GM12891 (cell line): ENCODE measurements around the gene RANGRF.

Source experiments
- POLR2A ChIP-seq: IDR thresholded peaks from 2 replicates; pipeline ENCODE4 v1.6.1; 2011; ENCODE audit warnings: low read depth, low read length, control low read depth
- POLR2AphosphoS5 ChIP-seq: IDR thresholded peaks from 2 replicates; pipeline ENCODE4 v1.6.1; 2011; ENCODE audit warnings: low read depth, low read length, control low read depth
- SPI1 ChIP-seq: IDR thresholded peaks from 2 replicates; pipeline ENCODE4 v1.6.1; 2011; ENCODE audit warnings: low read depth, low read length, control low read depth
- TAF1 ChIP-seq: IDR thresholded peaks from 2 replicates; pipeline ENCODE4 v1.6.1; 2011; ENCODE audit warnings: low read depth, low read length, control low read depth

DNA sequence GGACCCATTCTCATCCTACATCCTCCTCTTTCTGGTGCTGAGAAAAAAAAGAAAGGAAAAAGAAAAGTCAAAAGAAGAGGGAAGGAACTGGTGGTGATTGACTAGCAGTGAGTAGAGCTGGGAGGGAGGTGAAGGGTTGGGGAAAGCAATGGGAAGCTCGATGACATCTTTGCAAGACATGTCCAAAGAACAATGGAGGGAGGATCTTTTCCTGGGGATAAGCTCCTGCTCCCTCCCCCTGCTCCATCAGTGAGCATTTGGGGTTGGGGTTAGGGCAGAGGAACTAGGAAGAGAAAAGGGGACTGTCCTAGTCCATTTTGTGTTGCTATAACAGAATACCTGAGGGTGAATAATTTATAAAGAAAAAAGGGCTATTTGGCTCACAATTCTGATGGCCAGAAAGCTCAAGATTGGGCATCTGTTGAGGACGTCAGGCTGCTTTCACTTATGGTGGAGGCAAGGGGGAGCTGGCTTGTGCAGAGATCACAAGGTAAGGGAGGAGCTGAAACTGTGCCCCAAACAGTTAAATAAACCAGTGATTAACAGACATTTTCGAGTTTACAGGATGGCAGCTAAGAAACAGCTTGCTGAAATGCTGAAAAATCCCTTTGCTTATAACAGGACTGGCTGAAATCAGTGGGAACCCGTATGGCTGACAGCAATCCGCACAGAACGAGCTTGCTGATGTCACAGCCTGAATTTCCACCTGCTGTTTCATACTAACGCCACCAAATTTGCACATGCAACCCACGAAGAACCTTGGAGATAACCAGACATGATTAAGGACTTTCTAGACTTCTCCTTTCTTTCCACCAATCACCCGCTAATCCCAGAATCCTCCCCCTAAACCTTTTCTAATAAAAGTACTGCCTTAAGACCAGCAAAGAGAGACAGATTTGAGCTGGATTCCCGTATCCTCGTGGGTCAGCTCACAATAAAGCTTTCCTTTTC lies 49.6 kb downstream of the RANGRF start:
- TF ChIP-seq POLR2AphosphoS5 (no peak), TAF1 (no peak), POLR2A (no peak), SPI1 (no peak)
